Prostate gland (tissue), 2 donors: ENCODE measurements around the gene HES3.

Experiments used
- POLR2A ChIP-seq: fragments of 450-650 bp; IDR thresholded peaks from one replicate; pipeline ENCODE4 v1.6.1; 2016; ENCODE audit warnings: antibody characterized with exemption, mild to moderate bottlenecking
- TF ChIP-seq, protein P1 (sequence below), 4 experiments: fragments of 200-600 bp in 2 of 4; fragments of 450-650 bp in 2 of 4; sonication (generic) in 2 of 4; IDR thresholded peaks; 1 replicate in 3 of 4; 2 replicates in 1 of 4; pipeline ENCODE4 v1.5.1; 2016 to 2019; ENCODE audit warnings: antibody characterized with exemption in 4 of 4, mild to moderate bottlenecking in 2 of 4, moderate library complexity in 2 of 4

- no peak for TF ChIP-seq POLR2A
- TF ChIP-seq, protein P1, sequence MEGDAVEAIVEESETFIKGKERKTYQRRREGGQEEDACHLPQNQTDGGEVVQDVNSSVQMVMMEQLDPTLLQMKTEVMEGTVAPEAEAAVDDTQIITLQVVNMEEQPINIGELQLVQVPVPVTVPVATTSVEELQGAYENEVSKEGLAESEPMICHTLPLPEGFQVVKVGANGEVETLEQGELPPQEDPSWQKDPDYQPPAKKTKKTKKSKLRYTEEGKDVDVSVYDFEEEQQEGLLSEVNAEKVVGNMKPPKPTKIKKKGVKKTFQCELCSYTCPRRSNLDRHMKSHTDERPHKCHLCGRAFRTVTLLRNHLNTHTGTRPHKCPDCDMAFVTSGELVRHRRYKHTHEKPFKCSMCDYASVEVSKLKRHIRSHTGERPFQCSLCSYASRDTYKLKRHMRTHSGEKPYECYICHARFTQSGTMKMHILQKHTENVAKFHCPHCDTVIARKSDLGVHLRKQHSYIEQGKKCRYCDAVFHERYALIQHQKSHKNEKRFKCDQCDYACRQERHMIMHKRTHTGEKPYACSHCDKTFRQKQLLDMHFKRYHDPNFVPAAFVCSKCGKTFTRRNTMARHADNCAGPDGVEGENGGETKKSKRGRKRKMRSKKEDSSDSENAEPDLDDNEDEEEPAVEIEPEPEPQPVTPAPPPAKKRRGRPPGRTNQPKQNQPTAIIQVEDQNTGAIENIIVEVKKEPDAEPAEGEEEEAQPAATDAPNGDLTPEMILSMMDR (IDR thresholded peaks at IDR 0.05) = no peak
Measured at GRCh38 chr1:6287431-6287886, 43.5 kb downstream of the HES3 start.
